HG02943 (cell line): ENCODE results near the gene HS3ST1.
A peak's percentile ranks its signal among the peaks of the same experiment; 100 is the strongest.
"Not testable (repeated sequence)": the region's sequence is repeated elsewhere in the genome, so short reads cannot be mapped to it uniquely, and the experiment has no call there.

Source experiments
- ATAC-seq: cut with Tn5 transposase; IDR thresholded peaks from one replicate; pipeline ENCODE4 v1.9.1; 2021; ENCODE audit warnings: mild to moderate bottlenecking, low read depth, moderate library complexity; ENCODE audit not compliant: unreplicated experiment

The HS3ST1 gene

DNA sequence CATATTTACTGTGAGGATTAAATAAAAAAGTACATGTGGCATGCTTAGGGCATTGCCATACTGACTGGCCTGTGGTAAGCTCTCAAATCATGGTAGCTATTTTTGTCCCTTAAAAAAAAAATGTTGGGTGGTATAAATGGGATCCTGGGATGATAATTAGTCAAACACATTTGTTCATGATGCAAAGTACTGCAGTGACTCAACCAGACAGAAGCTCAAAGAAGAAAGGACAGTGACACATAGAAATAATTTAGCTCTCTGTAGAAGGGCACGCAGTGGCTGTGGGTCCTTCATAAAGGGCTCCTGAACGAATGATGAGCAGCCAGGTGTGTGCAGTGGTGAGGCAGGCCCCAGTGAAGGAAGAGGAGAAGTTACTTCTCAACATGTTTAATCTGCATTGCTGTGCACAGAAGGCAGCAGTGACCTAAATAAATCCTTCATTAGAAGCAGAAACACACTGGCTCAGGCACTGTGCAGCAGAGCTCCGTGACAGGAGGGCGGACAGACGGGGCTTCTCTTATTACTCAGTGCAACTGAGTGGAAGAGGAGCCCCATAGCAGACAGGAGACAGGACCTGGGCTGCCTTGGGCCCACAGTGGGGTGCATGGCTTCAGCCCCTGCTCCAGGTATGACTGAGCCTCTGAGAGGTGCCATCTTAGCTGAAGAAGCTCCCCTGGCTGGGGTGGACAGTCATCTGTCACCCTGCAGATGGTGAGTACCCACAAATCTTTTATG is 20.3 kb downstream of the HS3ST1 start:
- no peak for ATAC-seq

DNA sequence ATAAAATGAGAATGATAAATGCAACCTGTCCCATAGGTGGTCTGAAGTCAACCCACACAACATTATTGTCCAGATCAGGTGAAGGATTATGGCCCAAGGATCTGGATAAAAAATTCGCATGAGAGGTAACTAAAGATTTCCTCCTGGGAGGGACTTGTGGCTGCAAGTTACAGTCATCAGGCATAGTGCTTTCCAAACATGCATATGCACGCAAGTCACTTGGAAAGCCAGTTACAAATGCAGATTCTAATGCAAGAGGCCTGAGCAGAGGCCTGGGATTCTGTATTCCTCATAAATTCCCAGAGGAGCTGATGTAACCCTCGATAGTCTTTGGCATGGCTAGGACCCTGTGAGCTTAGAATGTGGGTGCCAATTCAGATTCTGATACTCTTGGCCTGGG is 21.1 kb downstream of the HS3ST1 start:
- ATAC-seq: no peak

DNA sequence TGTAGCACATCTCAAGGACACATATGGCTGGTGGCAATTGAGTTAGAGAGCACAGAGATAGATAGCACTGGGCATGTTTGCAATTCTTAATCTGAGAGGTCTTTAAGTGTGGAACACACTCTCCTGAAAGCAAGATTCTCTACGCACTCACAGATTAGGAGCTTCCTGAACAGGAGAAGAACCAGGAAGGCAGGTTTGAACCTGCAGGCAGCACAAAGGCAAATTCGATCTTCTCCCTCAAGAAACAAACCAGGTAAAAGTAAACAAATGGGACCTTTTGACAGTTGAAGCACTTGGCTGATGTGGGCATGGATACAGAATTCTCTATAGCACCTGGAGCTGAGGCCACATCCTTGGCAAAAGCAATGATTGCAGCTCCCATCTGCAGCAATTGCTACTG is 24.3 kb downstream of the HS3ST1 start:
- no peak for ATAC-seq

- ATAC-seq: no peak
Observed at GRCh38 chr4:11402192-11402591, 26.5 kb downstream of the HS3ST1 start.

GRCh38 chr4:11399461-11399971 is 29.2 kb downstream of the HS3ST1 start:
- ATAC-seq: no peak

DNA sequence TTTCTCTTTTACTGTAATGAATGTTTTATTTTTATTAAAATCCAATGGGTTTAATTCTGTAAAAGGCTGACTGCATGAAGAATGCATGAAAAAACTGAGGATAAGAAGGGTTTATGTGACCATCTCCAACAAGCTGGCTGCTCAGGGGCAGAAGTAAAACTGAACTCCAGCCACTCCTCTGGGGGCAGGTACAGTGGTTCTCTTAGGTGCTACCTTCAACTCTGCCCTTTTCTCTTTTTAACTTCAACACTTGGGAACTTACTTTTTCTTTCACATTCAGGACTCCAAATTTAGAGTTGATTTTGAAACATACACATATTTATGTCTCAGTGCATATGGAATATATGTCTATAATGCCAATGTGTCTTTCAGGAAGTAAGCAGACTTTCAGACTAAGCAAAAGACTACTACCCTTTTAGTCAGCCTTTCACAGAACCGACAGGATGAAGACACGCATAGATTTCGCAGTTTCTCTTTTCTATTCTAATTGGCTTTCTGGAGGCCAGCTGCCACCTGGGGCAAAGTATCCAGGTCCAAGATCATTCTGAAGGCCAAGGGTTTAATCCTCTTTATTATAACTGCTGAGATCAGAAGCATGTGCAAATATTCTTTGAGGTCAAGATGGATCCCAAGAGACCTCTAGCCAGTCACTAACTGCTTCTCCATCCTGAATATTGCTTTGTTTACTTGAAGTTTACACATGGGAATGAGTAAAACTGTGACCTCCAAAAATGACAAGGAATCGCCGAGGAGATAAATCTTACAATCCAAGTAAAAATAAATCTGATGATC is 30.7 kb downstream of the HS3ST1 start:
- ATAC-seq: peak; percentile 69

- no peak for ATAC-seq
Observed at GRCh38 chr4:11397146-11397545, 31.5 kb downstream of the HS3ST1 start.

DNA sequence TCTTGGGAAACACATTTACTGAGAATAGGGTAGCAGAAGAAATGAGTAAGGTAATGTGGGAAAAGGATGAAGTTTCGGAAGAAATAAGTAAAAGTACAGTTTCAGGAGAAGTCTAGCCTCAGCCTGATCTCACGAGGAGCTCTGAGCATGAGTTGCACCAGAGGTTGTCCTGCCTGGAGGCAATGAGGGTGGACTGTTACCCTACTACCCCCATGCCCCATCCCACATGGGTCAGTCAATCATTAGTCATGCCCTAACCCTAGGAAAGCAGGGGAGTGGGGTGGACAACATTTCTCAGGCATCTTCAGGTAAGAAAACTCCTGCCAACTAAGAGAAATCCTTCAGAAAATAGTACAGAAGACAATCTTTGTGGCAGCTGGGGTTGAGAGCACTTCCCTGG is 35.1 kb downstream of the HS3ST1 start:
- no peak for ATAC-seq

GRCh38 chr4:11384072-11384471 is 44.6 kb downstream of the HS3ST1 start:
- not testable (repeated sequence) for ATAC-seq

DNA sequence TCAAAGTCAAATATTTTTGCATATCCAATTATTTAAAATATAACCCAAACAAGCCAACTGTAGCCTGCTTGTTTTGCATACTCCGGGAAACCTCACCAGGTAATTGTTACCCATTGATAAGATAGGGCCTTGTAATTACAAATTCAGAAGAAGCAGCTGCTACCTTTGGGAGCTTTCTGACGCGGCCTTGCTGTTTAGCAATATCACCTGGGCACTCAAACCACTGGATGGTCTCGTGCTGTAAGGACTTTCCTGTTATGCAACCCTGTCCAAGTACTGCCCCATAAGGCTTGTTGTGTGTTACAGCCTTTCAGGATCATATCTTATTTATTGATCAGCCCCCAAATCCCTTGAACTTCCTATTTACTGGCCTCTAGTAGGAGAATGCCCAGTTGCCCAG is 52.1 kb downstream of the HS3ST1 start:
- no peak for ATAC-seq

GRCh38 chr4:11376146-11376545 is 52.5 kb downstream of the HS3ST1 start:
- ATAC-seq: no peak

GRCh38 chr4:11368701-11369115 is 60.0 kb downstream of the HS3ST1 start:
- ATAC-seq: no peak

DNA sequence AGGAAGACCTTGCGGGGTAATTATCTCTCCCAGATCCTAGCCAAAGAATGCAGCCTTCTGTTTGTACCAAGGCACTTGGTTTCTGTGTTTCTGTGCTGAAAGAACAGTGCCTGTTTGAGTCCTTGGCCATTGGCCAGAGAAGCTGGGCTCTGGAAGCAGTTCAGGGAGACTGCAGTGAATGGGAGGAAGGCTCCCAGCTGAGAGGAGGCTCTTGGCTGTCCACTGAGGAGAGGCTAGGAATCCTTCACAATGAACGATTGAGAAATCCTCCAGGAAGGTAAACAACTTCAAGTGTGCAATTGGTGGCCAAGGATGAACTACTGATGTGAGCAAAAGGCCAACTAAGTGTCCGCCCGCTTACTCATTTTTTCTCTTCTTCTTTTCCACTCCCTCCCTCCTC is 61.3 kb downstream of the HS3ST1 start:
- ATAC-seq: no peak

DNA sequence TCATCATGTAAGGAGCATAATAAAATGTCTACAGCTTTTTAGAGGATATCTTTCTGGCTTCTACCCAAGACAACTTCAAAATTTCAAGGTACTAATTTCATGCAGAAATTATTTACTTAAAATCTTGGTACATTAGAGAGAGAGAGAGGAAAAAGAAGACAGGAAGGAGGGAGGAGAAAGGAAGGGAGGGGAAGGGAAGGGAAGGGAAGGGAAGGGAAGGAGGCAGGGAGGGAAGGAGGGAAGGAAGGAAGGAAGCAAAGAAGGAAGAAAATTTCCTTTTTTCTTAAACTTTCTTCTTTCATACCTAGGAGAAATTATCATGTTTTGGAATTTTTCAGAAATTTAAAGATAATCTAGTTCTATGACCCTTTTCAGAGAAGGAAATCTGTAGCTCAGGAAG is 61.8 kb downstream of the HS3ST1 start:
- no peak for ATAC-seq

- ATAC-seq: no peak
Observed at GRCh38 chr4:11365039-11365438, 63.7 kb downstream of the HS3ST1 start.

GRCh38 chr4:11359591-11359990 is 69.1 kb downstream of the HS3ST1 start:
- ATAC-seq: no peak

DNA sequence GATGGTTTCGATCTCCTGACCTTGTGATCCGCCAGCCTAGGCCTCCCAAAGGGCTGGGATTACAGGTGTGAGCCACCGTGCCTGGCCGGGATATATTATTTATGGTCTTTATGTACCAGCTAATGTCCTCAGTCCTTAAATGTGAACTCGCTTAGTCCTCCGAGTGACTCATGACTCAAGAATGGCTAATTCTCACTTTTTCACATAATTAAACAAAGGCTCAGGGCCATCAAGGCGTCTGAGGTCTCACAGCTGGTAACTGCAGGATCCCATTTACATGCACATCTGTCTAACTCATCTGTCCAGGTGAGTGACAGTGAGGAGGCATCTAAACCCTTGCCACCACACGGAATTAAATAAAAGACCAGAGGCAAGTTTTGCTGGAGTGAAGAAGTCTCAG is 73.5 kb downstream of the HS3ST1 start:
- no peak for ATAC-seq

GRCh38 chr4:11354531-11354930 is 74.2 kb downstream of the HS3ST1 start:
- ATAC-seq: no peak

- no peak for ATAC-seq
Observed at GRCh38 chr4:11348449-11349088, 80.1 kb downstream of the HS3ST1 start.

- no peak for ATAC-seq
Observed at GRCh38 chr4:11344916-11345315, 83.8 kb downstream of the HS3ST1 start.

DNA sequence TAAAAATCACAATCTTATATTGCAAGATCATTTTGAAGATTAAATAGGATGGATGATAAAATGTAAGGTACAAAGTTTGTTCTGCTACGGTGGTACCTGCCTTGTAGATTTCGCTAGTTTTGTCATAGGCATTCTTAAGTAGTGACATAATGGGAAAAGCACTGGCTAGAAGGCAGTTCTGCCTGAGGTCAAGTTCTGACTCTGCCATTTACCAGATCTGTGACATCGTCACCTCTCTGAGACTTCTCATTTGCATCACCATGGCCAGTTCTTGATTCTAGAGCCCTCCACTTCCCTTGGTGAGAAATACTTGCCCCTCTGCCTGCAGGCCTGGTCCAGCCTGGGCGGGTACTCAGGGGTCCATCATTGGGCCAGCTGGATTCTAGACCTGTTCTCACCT is 85.2 kb downstream of the HS3ST1 start:
- ATAC-seq: no peak
